ENCODE results near the gene TBPL1. TPM values are rescaled to one million over a fixed set of nuclear protein-coding genes. Genes with fewer than 3 reads are reported as not detected.

Gene TBPL1
- total and polyA plus RNA-seq, 2 of the 8 experiments (the other 6 are each of a cell fraction or from before 2014, with no cell fraction given), result 32.5 to 67.0 TPM

GRCh38 chr6:134028438-134028837, 75.4 kb downstream of the TBPL1 start (continued):
- TF ChIP-seq SIN3A (conservative IDR thresholded peaks at IDR 0.05 in 1 of 2, IDR thresholded peaks at IDR 0.05 in 1 of 2; ENCODE audit: low read depth in 1 of 2, low read length in 2 of 2) (no peak), JUND (IDR thresholded peaks at IDR 0.05; ENCODE audit: low read length) (no peak), JUN (IDR thresholded peaks at IDR 0.05; ENCODE audit: low read depth, low read length) (no peak), SP1 (IDR thresholded peaks at IDR 0.05; ENCODE audit: low read depth, low read length) (no peak), SAP30 (IDR thresholded peaks at IDR 0.05; ENCODE audit: insufficient read depth, insufficient replicate concordance, low read length) (no peak), CHD2 (IDR thresholded peaks at IDR 0.05; ENCODE audit: low read length) (no peak)
